Erythroblast (primary cell): ENCODE data around the gene TMEM181.
A peak's percentile ranks its signal among the peaks of the same experiment; 100 is the strongest.

Experiments used
- DNase-seq, 2 experiments: peaks; one replicate each; lab custom pipeline; 2025; lab: John Stamatoyannopoulos, UW
- GATA1 ChIP-seq: IDR thresholded peaks from 2 replicates; pipeline ENCODE4 v1.6.1; 2011; ENCODE audit warnings: low read depth, mild to moderate bottlenecking, control low read depth, low read length, moderate library complexity
- POLR2A ChIP-seq: IDR thresholded peaks from 2 replicates; pipeline ENCODE4 v1.6.1; 2011; ENCODE audit warnings: mild to moderate bottlenecking, low read length

The TMEM181 gene

DNA sequence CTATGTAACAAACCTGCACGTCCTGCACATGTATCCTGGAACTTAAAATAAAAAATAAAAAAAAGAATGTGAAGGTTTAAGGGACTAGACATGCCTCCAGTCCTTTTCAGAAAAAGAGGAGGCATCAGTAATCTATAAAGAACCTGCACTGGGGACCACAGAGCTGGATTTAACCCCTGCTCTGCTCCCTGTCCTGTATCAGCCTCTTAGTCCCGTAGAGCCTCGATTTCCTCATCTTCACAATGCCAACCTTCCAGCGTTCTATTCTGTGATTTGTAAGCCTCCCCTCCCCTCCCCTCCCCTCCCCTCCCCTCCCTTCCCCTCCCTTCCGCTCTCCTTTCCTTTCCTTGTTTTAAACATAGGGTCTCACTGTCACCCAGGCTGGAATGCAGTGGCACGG, 31.1 kb upstream of the TMEM181 start:
- no peak for DNase-seq
- TF ChIP-seq GATA1 (no peak), POLR2A (no peak)

GRCh38 chr6:158529629-158530028, 30.3 kb upstream of the TMEM181 start:
- TF ChIP-seq GATA1, result no peak
- no peak for TF ChIP-seq POLR2A
- no peak for DNase-seq

DNA sequence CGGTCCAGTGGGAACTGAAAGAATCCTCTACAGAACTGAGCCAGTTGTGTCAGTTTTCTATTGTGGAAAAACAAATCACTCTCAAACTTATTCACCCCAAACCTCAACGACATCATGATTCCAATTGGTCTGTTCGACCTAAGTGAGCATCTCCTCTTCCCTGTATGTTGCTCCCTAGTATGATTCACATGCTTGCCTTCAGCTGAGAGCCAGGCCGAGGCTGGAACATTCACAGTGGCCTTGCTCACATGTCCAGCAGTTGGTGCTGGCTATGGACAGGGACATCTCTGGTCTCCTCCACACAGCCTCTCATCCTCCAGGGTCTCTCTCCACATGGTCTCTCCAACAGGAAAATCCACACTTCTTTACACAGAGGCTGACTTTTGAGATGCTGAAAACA, 28.3 kb upstream of the TMEM181 start:
- DNase-seq, result no peak

GRCh38 chr6:158531970-158532369, 27.9 kb upstream of the TMEM181 start:
- DNase-seq, result no peak
- no peak for TF ChIP-seq GATA1
- TF ChIP-seq POLR2A, result no peak

More for the DNA sequence above, 28.3 kb upstream of the TMEM181 start:
- TF ChIP-seq POLR2A (no peak), GATA1 (no peak)

DNA sequence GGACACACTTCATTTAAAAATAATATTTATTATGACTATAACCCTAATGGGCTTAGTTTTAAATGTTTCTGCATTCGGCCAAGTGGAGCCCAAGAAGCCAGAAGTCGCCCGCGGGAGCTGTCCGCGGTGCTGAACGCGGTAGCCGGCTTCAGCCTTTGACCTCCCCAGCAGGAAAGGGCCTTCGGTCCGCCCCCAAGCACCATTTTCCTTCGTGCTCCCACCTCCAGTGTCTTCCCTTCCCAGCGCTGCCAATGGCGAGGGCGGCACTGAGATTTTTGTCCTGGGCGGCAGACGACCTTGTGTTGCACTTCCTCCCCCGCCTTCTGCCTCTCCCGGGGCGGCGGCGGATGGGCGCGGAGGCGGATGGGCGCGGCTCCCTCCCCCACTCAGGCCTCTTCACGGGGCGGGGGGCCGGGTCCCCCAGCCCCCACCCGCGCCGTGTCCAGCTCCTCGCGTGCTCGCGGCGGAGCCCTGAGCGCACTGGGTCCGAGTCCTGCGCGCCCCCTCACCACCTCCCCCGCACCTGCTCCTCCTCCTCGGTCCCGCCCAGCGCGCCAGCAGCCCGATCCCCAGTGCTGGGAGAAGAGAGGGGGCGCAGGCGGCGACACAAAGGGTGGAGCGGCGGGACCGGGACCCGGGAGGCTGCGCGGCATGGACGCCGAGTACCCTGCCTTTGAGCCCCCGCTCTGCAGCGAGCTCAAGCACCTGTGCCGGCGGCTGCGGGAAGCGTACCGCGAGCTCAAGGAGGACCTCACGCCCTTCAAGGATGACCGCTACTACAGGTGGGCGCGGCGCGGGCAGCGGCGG, 23.6 kb upstream of the TMEM181 start:
- no peak for TF ChIP-seq GATA1
- TF ChIP-seq POLR2A, result no peak
- peak; percentile 79 for DNase-seq

DNA sequence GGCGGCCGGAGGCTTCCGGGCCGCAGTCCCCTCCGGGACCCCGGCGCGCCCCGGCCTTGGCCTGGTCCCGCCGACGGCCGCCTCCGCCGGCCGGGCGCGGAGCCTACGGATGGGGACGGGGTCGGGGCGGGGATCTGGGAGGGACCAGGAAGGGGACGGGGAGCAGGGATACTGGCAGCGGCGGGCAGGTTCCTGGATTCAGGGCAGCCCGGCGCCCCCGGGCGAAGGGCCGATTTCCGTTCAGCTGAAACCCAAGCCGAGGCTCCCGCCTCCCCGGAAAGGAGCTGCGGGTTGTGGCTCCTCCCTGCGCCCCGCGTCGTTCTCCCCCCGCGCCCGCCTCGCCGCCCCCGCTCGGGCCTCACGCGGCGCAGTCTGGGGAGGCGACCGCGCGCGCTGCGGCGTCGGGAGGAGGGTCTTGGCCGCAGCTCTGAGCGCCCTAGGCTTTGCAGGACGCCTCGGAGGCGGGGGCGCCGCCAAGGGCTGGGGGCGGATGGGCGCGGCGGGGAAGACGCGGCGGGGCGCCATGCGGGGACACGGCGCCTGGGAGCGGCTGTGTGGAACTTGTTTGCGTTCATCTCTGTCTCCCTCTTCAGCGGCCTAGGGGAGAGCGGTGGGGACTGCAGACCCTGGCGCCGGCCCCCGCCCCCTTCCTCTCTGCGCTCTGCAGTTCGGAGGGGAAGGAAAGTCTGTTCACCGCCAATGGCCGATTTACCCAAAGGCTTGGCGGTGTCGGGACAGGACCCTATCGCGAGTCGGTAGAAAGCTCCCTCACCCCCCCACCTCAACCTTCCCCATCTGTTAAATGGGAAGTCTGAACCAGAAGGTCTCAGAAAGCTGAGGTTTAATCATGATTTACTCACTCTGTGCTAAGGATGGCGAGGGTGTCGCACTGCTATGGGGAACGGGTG, 22.7 kb upstream of the TMEM181 start:
- TF ChIP-seq POLR2A, result no peak
- TF ChIP-seq GATA1, result no peak
- no peak for DNase-seq

GRCh38 chr6:158538741-158539140, 21.1 kb upstream of the TMEM181 start:
- no peak for TF ChIP-seq GATA1
- no peak for TF ChIP-seq POLR2A
- no peak for DNase-seq

- DNase-seq, result no peak
- TF ChIP-seq POLR2A (no peak), GATA1 (no peak)
Observed at GRCh38 chr6:158539413-158539812, 20.5 kb upstream of the TMEM181 start.

DNA sequence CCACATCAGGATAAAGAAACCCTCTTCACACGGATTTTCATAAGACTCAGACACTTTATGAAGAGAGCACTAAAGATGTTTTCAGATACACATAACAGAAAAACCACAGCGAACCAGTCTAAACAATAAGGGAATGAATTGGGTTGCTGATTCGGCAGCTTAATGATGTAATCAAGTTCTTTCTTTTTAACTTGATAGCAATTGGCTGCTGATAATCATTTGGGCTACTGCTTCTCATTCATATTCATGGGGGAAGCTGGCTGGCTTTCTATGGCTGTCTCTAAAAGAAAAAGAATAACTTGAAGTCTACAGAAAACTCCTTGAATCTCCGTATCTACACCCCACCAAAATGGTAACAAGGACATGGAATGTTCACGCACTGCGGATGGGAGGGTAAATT, 20.0 kb upstream of the TMEM181 start:
- DNase-seq, result no peak
- no peak for TF ChIP-seq GATA1
- TF ChIP-seq POLR2A, result no peak

- DNase-seq, result peak; percentile 21 to 40
- TF ChIP-seq POLR2A, result no peak
- TF ChIP-seq GATA1, result no peak
Observed at GRCh38 chr6:158543606-158544185, 16.2 kb upstream of the TMEM181 start.

GRCh38 chr6:158544428-158544827, 15.5 kb upstream of the TMEM181 start:
- TF ChIP-seq GATA1 (no peak), POLR2A (no peak)
- no peak for DNase-seq

DNA sequence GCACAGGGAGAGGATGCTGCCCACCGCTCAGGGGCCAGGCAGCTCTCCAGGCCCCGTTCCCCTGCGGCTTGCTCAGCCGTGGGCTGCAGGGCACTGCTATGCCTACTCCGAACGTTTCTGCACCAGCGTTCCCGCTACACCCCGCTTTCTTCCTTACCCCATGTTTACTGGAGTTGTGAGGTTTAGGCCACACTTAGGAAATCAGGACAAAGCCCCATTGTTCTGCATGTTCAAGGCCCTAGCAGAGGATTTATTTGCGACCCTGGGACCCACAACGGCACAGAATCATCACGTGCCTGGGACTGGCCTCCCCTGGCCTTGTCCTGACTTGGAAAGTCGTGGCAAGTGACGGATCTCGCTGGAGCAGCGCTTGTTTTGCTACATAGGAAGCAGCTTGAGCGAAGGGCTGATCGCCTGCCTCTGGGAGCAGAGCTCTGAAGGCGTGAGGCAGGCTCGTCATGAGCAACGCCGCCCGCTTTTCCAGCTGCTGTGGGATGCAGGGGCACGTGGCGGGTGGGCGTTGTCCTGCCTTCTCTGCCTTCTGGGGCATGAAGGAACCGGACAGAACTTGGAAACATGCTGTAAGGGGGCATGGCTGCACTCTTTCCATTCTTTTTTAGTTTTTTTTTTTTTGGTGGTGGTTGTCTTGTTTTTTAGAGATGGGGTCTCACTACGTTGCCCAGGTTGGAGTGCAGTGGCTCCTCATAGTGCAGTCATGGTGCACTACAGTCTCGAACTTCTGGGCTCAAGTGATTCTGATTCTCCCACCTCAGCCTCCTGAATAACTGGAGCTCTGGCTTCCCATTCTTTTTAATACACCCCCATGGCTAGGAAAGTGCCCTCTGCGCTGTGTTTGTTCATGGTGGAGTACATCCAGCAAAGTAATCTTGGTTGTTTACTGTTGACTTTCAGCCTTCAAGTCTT, 14.6 kb upstream of the TMEM181 start:
- DNase-seq, result no peak
- TF ChIP-seq GATA1 (no peak), POLR2A (no peak)

GRCh38 chr6:158548418-158549161, 11.3 kb upstream of the TMEM181 start:
- DNase-seq, result no peak
- TF ChIP-seq POLR2A (no peak), GATA1 (no peak)
